Activated naive CD4-positive, alpha-beta T cell treated with anti-CD3 and anti-CD28 coated beads, Interleukin-2, amount 50 U/mL, for 16 hours (primary cell): ENCODE results near the gene NINJ2.

Experiments
- DNase-seq: peaks from one replicate; pipeline ENCODE4 v3.0.0-alpha.2; 2020

Gene NINJ2

GRCh38 chr12:546265-546919, 116.9 kb downstream of the NINJ2 start:
- no peak for DNase-seq

DNA sequence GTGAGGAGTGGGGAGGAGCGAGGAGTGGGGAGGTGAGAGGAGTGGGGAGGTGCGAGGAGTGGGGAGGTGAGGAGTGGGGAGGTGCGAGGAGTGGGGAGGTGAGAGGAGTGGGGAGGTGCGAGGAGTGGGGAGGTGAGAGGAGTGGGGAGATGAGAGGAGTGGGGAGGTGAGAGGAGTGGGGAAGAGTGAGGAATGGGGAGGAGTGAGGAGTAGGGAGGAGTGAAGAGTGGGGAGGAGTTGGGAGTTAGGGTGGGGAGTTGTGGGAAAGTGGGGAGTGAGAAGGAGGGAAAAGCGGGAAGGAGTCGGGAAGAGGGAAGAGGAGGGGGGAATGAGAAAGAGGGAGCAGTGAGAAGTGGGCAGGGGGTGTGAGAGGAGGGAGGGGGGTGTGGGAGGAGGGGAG, 117.4 kb downstream of the NINJ2 start:
- no peak for DNase-seq

GRCh38 chr12:544941-545635, 118.2 kb downstream of the NINJ2 start:
- DNase-seq: no peak

DNA sequence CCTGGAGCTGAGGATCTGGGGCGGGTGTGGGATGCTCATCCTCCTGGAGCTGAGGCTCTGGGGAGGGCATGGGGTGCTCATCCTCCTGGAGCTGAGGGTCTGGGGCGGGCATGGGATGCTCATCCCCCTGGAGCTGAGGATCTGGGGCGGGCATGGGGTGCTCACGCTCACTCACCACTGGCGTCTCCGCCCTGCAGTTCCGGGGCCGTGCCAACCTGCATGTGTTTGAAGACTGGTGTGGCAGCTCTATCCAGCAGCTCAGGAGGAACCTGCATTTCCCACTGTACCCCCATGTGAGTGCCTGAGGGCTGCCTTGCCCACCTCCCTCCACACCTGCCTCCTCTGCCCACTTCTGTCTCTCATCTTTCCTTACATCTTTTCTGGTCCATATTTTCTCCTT, 119.1 kb downstream of the NINJ2 start:
- no peak for DNase-seq

- no peak for DNase-seq
These were observed 120.2 kb downstream of the NINJ2 start for GRCh38 chr12:543114-543451.

- no peak for DNase-seq
These were observed 120.7 kb downstream of the NINJ2 start for GRCh38 chr12:542395-543113.

GRCh38 chr12:541676-542324, 121.4 kb downstream of the NINJ2 start:
- no peak for DNase-seq

DNA sequence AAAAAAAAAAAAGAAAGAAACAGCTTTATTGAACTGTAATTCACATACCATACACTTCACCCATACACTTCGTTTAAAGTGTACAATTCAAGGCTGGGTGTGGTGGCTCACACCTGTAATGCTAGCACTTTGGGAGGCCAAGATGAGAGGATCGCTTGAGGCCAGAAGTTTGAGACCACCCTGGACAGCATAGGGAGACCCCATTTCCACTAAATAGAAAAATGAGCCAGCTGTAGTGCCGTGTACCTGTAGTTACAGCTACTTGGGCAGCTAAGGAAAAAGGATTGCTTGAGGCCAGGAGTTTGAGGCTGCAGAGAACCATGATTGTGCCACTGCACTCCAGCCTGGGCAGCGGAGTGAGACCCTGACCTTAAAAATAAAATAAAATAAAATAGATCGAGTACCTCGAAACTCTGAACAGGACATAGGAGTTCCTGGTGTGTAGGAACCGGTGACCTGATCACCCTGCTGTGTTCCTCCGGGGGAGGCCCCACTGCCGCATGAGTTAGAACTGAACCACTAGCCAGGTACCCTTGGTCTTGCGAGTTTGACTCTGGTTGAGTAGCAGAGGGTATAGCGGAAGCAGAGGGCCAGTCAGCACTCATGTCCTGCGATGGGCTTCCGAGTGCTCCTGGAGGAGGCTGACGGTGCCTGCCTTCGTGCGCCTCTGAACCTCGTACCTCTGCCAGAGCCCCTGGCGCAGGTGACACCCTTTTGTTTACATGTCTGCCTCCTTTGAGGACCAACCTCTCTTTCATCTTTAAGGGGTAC, 123.5 kb downstream of the NINJ2 start:
- no peak for DNase-seq

DNA sequence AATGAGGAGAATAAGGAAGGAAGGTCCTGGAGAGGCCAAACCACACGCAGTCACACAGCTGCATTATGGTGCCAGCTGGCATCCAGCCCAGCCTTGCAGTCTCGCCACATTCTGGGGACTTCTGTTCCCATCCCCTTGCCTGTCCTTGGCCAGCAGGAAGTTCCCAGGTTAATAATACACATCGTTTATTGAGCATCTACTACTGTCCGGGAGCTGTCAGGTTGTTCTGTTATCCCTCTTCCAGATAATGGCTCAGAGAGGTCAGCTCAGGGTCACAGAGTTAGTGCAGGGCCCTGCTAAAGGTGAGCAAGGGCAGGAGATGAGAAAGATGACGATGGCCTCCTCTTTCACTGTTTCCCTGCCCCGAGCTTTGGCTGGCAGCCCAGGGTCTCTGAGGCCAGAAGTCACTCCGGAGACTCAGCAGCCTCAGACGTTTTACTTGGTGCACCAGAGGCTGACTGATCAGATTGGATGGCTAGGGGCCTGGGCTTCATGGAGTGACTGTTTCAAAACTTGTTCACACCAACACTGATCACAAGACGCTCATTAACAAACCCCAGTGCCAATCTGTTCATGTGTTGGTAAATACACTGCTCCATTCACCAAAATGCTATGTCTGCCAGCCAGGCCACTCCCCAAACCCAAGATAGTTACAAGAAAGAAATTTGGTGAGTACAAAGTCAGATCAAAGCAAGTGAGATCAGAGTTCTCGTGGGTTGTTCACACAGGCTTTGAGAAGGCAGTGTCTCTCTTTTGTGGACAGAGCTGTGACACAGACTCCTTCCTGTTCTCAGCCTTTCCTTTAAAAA, 124.3 kb downstream of the NINJ2 start:
- no peak for DNase-seq

- no peak for DNase-seq
These were observed 125.5 kb downstream of the NINJ2 start for GRCh38 chr12:537772-538171.

GRCh38 chr12:536751-537245, 126.4 kb downstream of the NINJ2 start:
- DNase-seq: no peak

- no peak for DNase-seq
These were observed 127.8 kb downstream of the NINJ2 start for GRCh38 chr12:535396-535795.

DNA sequence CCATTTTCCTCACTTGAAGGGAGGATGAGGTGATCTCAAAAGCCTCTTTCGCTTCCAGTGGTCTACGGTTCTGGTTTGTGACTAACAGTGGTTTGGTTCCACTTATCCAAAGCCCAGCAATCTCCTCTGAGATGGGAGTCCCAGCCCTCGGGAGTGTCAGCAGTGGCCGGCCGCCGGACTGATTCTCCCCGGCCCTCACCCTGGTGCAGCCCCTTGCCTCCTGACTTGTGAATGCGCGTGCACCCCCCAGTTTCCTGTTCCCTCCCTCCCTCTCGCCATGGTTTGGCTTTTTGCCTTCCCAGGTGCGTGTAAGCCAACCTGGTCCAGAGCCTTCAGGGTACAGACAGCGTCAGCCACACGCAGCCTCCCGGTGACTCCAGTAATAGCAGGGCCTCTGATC, 129.0 kb downstream of the NINJ2 start:
- no peak for DNase-seq

GRCh38 chr12:533718-534117, 129.5 kb downstream of the NINJ2 start:
- DNase-seq: no peak

DNA sequence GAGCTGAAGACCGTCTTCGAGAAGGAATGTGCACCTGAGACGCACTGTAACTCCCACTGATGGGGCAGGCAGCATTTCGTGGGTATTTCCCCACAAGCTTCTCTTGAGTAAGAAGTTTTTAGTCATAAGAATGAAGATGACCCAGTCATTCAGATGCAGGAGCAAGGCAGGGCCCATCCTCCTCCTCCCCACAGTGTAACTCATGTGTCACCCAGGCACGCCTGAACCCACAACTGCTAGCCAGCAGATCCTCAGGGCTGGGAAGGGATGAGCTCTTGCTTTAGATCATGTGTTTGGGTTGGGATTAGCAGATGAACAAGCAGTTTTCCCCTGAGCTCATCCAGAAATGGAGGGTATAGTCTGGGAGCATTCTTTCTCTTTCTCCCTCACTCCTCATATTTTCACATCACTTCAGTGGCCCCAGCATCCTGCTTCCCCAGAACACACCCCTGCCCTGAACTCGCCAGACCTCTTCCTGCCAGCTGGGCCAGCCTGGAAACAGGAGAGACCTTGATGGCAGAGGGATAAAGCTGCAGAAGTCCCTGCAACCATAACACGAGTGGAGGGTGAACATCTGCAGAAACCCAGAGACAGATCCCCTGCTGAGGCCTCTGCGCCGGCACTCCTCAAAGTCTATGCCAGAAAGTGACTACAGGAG, 130.2 kb downstream of the NINJ2 start:
- no peak for DNase-seq

DNA sequence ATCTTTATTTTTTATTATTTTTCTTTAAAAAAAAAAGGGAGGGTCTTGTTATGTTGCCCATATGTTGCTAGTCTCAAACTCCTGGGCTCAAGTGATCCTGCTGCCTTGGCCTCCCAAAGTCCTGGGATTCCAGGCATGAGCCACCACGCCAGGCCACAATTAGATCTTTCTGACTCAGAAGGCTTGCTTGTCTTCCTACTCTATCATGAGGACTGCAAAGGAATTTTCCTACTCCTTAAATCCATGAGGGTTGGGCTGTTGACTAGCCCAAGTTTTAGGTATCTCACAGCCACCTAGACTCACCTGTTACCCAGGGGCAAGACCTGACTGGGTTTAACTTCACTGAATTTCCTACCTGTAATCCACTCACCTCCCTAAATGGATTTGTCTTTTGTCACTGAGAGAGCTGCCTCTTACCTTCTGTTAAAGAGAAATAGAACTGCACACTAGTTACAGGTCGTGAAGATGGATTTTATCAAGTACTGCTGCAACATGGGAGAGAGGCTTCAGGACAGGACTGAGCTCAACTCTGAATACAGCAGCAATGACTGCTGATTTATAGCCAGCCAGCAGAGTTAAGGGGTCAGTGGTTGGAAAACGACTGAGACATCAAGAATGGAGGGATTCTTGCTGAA, 131.2 kb downstream of the NINJ2 start:
- DNase-seq: no peak

DNA sequence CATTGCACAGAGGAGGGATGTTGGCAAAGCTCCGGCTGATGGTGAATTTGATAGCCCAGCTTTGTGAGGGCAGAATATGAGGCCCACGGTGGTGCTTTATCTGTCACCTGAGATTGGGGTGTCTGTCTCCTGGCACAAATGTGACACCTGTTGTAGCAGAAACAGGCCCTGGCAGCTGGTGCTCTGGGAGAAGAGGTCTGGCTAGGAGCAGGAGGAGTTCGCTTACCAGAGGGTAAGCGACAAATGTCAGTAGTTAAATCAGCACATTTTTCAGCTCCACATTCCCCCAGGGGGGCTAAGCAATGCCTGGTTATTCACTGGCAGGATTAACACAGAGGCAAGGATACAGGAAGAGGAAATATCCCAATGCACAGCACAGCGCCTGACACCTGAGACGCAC, 132.4 kb downstream of the NINJ2 start:
- no peak for DNase-seq

- no peak for DNase-seq
These were observed 132.9 kb downstream of the NINJ2 start for GRCh38 chr12:530308-530707.

GRCh38 chr12:527729-528128, 135.5 kb downstream of the NINJ2 start:
- no peak for DNase-seq

DNA sequence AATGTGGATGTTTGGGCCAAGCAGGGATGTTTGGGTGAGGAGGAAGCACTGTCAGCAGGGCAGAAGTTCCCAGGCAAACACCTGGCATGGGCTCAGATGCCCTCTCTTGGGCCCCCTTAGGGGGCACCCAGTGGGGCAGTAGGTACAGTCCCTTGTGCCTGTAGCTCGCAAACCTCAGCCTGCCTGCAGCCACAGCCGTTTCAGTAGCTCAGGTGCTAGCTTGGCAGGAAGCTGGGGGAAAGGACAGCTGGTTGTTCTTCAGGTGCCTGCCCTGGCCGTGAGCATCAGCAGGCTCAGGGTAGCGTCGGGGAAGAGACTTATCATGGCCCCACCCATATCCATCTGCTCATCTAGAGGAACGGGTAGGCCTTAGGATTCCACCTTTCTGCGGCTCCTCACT, 136.0 kb downstream of the NINJ2 start:
- no peak for DNase-seq

GRCh38 chr12:526089-526488, 137.2 kb downstream of the NINJ2 start:
- no peak for DNase-seq
